Activated T-helper 1 cell treated with anti-CD3 and anti-CD28 coated beads, Interleukin-12 subunit alpha, Interleukin-12 subunit beta, Interleukin-2, Interleukin-4 antibody, amounts not matched to agents 30 ng/mL and 10 ng/mL and 1 ng/mL, durations not matched to agents 14 hours and 24 hours and 36 hours (primary cell): ENCODE measurements around the gene HEMGN. TPM values are rescaled to one million over a fixed set of nuclear protein-coding genes. Genes with fewer than 3 reads are reported as not detected.

Experiments
- DNase-seq: peaks from one replicate; pipeline ENCODE4 v3.0.0; 2021; ENCODE audit warnings: low spot score
- H3K27ac Mint-ChIP-seq: one replicate; pipeline ENCODE4 v1.8.0; 2021; ENCODE audit warnings: mild to moderate bottlenecking, mixed read lengths
- H3K27me3 Mint-ChIP-seq: one replicate; pipeline ENCODE4 v1.8.0; 2022; ENCODE audit warnings: mild to moderate bottlenecking, moderate library complexity, mixed read lengths; ENCODE audit not compliant: insufficient read depth
- H3K36me3 Mint-ChIP-seq: one replicate; pipeline ENCODE4 v1.8.0; 2021; ENCODE audit warnings: low read depth, mixed read lengths
- H3K4me1 Mint-ChIP-seq: one replicate; pipeline ENCODE4 v1.8.0; 2021; ENCODE audit warnings: low read depth, mixed read lengths
- H3K4me3 Mint-ChIP-seq: one replicate; pipeline ENCODE4 v1.8.0; 2021; ENCODE audit warnings: mild to moderate bottlenecking, moderate library complexity, mixed read lengths
- H3K9me3 Mint-ChIP-seq: one replicate; pipeline ENCODE4 v1.8.0; 2021; ENCODE audit warnings: mixed read lengths
- intact Hi-C: fragments of 100-400 bp; cut with micrococcal nuclease; formaldehyde crosslinking; loops from one replicate; pipeline ENCODE4 v1.15.1; 2024
- total RNA-seq: library from RNA; stranded (reverse); gene quantifications from 2 replicates; pipeline ENCODE4 v1.2.3, GENCODE V29; 2022

HEMGN gene
- total RNA-seq, 1 donor from 2014 or later = 0.31 TPM

DNA sequence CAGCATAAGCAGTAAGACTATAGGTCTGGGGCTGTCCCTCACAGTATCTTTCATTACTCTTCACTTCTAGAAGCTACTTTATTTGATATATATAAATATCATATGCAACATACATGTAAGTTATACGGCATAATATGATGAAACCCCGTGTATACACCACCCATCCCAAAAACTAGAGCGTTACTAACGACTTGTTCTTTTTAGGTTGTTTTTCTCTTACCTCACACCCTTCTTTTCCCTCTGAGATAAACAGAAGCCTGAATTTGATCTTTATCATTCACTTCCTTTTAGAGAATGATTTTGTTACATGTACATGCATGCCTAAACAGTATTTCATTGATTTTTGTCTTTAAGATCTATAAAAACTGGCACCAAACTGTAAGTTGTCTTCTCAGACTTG, 19.4 kb downstream of the HEMGN start:
- Mint-ChIP-seq H3K9me3 (no peaks in the 10 kb centered on the region), H3K27me3 (no peaks in the 10 kb centered on the region), H3K27ac (peak overlapping the region; percentile 90), H3K36me3 (peaks cover 23% of the 10 kb centered on the region), H3K4me3 (peak overlapping the region; percentile 80), H3K4me1 (peaks cover 54% of the 10 kb centered on the region)
- DNase-seq = no peak
- intact Hi-C loops = loop anchor here (1.0 kb wide), 1 partner anchor 11 kb away; no protein-coding TSS in a partner anchor

DNA sequence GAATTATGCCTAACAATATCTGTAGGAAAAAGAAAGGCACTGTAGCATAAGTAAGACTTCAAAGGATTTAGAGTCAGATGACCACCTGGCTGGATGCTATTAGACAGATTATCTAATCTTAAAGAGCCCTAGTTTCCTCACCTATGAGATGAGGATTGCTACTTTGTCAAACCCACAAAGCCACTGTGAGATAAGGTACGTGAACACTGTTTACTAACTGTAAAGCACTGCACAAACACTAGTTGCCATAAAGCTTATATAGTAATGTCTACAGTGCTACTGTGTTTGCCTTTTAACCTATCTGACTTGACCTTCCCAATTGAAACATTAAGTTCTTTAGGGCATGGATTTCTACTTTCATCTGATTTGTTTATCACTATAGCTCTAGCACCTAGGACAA, 26.0 kb downstream of the HEMGN start:
- H3K36me3 Mint-ChIP-seq = peaks cover 51% of the 10 kb centered on the region
- no peaks in the 10 kb centered on the region for H3K9me3 Mint-ChIP-seq
- H3K4me1 Mint-ChIP-seq = peaks cover 33% of the 10 kb centered on the region
- no peak overlapping the region for H3K27ac Mint-ChIP-seq
- no peak for DNase-seq
- no peaks in the 10 kb centered on the region for H3K27me3 Mint-ChIP-seq
- no peak overlapping the region for H3K4me3 Mint-ChIP-seq
- intact Hi-C loops = no loop called here

DNA sequence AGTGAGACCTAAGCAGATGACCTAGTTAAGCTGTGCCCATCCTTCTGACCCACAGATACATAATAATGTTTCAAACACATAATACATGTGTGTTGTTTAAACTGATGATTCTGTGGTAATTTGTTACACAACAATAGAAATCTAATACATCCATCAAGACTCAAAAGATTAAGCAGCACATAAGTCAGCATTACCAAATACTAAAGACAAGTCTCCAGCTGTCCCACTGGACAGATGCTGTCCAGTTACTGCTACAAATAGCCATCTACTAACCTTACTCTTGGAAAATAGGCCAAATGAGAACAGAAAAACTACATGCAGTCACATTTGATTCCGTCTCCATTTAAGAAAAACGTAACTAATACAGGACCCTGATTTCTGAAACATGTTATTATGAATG, 26.4 kb downstream of the HEMGN start:
- DNase-seq = no peak
- Mint-ChIP-seq H3K4me3 (no peak overlapping the region), H3K36me3 (peaks cover 50% of the 10 kb centered on the region), H3K4me1 (peaks cover 33% of the 10 kb centered on the region), H3K27me3 (no peaks in the 10 kb centered on the region), H3K27ac (no peak overlapping the region), H3K9me3 (no peaks in the 10 kb centered on the region)
- intact Hi-C loops = no loop called here

DNA sequence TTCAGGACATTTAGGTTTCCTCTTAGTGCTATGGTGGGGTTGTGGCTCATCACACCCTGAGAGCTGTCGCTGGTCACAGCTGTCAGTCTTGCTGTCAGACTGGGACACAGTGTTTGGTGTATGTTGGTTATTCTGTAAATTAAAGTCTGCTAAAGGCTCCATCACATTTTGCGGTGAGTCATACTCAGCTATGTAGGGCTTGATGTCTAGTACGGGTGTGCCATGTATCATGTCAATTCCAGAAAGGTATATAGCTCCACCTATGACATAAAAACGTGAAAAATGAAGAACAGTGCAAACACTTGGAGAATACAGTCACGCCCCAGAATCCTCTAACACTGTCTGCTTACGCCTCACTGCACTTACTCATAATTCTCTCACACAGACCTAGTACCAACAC, 27.6 kb downstream of the HEMGN start:
- H3K27ac Mint-ChIP-seq = peak overlapping the region; percentile 53
- no peak overlapping the region for H3K4me3 Mint-ChIP-seq
- intact Hi-C loops = no loop called here
- no peak for DNase-seq
- H3K27me3 Mint-ChIP-seq = no peaks in the 10 kb centered on the region
- peaks cover 43% of the 10 kb centered on the region for H3K4me1 Mint-ChIP-seq
- no peaks in the 10 kb centered on the region for H3K9me3 Mint-ChIP-seq
- H3K36me3 Mint-ChIP-seq = peaks cover 48% of the 10 kb centered on the region

- intact Hi-C loops = loop anchor here (5.0 kb wide), 2 partner anchors 276 to 354 kb away; partner anchors contain the start of genes NCBP1 and TSTD2
- H3K27me3 Mint-ChIP-seq = no peaks in the 10 kb centered on the region
- H3K4me3 Mint-ChIP-seq = no peak overlapping the region
- H3K4me1 Mint-ChIP-seq = peaks cover 60% of the 10 kb centered on the region
- no peaks in the 10 kb centered on the region for H3K9me3 Mint-ChIP-seq
- H3K36me3 Mint-ChIP-seq = peaks cover 38% of the 10 kb centered on the region
- H3K27ac Mint-ChIP-seq = no peak overlapping the region
- no peak for DNase-seq
These were observed 29.3 kb downstream of the HEMGN start for GRCh38 chr9:97908705-97909104.

DNA sequence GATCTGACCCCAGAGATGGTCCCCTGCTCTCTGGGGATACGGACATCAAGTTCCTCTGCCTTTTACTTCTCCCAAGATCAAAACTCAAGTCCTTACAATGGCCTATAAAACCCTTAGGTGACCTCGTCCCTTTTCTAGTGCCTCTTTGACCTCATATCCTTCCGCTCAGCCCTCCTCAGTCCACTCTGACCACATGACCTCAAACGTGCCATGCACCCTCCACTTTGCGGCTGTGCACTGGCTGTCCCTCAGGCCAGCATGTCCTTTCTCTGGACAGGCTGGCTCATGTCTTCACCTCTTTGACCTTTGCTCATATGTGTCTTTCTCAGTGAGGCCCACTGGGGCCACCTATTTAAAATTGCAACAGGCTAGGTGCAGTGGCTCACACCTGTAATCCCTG, 30.3 kb downstream of the HEMGN start:
- Mint-ChIP-seq H3K4me3 (peak overlapping the region; percentile 46), H3K27ac (peak overlapping the region; percentile 98)
- intact Hi-C loops = loop anchor here (1.0 to 5.0 kb wide), 3 partner anchors 11 to 355 kb away; partner anchors contain the start of genes NCBP1 and TSTD2

GRCh38 chr9:97907046-97907445, 30.9 kb downstream of the HEMGN start:
- Mint-ChIP-seq H3K4me1 (peaks cover 74% of the 10 kb centered on the region), H3K27me3 (no peaks in the 10 kb centered on the region), H3K36me3 (peaks cover 34% of the 10 kb centered on the region), H3K4me3 (peak overlapping the region; percentile 72), H3K9me3 (no peaks in the 10 kb centered on the region), H3K27ac (peak overlapping the region; percentile 98)
- intact Hi-C loops = loop anchor here (1.0 to 5.0 kb wide), 3 partner anchors 11 to 355 kb away; partner anchors contain the start of genes NCBP1 and TSTD2
- no peak for DNase-seq

More for the DNA sequence above, 30.3 kb downstream of the HEMGN start:
- Mint-ChIP-seq H3K27me3 (no peaks in the 10 kb centered on the region), H3K4me1 (peaks cover 71% of the 10 kb centered on the region), H3K9me3 (no peaks in the 10 kb centered on the region), H3K36me3 (peaks cover 34% of the 10 kb centered on the region)
- no peak for DNase-seq

DNA sequence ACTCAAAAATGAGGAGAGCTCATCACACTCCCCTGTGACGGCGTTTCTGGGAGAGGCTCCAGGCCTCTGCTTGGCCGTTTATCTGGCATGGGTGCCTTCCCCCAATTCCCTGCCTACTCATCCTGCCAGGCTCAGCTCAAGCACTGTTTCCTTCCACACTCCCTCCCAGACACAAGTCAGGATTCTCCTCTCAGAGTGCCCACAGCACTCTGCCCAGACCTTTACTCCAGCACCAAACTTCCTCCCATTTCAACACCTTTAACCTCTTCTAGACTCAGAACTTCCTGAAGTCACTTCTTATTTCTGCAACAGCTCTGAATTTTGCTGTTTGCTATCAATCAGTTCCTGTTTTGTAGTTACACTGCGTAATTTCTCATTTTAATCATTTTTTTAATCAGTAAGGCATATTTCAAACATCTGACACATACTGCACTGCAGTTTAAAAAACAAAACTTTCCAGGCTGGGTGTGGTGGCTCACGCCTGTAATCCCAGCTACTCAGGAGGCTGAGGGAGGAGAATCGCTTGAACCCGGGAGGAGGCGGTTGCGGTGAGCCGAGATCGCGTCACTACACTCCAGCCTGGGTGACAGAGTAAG, 31.6 kb downstream of the HEMGN start:
- intact Hi-C loops = loop anchor here (5.0 kb wide), 2 partner anchors 274 to 356 kb away; partner anchors contain the start of genes NCBP1 and TSTD2
- H3K4me3 Mint-ChIP-seq = peak overlapping the region; percentile 72
- peak overlapping the region; percentile 98 for H3K27ac Mint-ChIP-seq
- H3K36me3 Mint-ChIP-seq = peaks cover 31% of the 10 kb centered on the region
- no peaks in the 10 kb centered on the region for H3K27me3 Mint-ChIP-seq
- peaks cover 81% of the 10 kb centered on the region for H3K4me1 Mint-ChIP-seq
- no peak for DNase-seq
- H3K9me3 Mint-ChIP-seq = no peaks in the 10 kb centered on the region

- H3K27me3 Mint-ChIP-seq = no peaks in the 10 kb centered on the region
- DNase-seq = peak; percentile 53
- peak overlapping the region; percentile 90 for H3K27ac Mint-ChIP-seq
- peaks cover 25% of the 10 kb centered on the region for H3K36me3 Mint-ChIP-seq
- intact Hi-C loops = loop anchor here (1.0 to 5.0 kb wide), 4 partner anchors 17 to 357 kb away; partner anchors contain the start of genes NCBP1, TRMO, TSTD2 and XPA
- H3K4me3 Mint-ChIP-seq = peak overlapping the region; percentile 80
- no peaks in the 10 kb centered on the region for H3K9me3 Mint-ChIP-seq
- H3K4me1 Mint-ChIP-seq = peaks cover 80% of the 10 kb centered on the region
These were observed 32.7 kb downstream of the HEMGN start for GRCh38 chr9:97905228-97905627.

DNA sequence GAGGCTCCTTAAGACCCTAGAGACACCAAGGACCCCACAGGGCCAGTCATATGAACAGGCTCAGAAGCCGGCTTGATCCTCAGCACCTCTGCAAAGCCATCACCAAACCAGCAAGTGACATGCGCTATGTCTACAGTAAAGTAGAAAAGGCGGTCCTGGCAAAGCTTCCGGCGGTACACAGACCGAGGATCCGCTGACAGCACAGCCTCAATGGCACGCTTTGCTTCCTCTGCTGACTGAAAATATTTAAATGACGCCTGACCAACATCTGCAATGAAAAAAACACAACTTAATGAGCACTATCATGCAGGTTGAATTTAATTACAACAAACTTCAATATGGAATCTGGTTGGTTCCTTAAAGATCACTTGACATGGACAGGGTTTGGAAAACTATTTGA, 33.2 kb downstream of the HEMGN start:
- Mint-ChIP-seq H3K9me3 (no peaks in the 10 kb centered on the region), H3K27ac (peak overlapping the region; percentile 90), H3K36me3 (peaks cover 22% of the 10 kb centered on the region), H3K27me3 (no peaks in the 10 kb centered on the region), H3K4me3 (peak overlapping the region; percentile 80), H3K4me1 (peaks cover 76% of the 10 kb centered on the region)
- intact Hi-C loops = loop anchor here (1.0 to 5.0 kb wide), 6 partner anchors 18 to 358 kb away; partner anchors contain the start of genes FOXE1, NCBP1, TRMO and TSTD2
- DNase-seq = peak; percentile 54

GRCh38 chr9:97903177-97903576, 34.8 kb downstream of the HEMGN start:
- Mint-ChIP-seq H3K36me3 (peaks cover 16% of the 10 kb centered on the region), H3K4me3 (no peak overlapping the region), H3K27ac (no peak overlapping the region), H3K4me1 (peaks cover 64% of the 10 kb centered on the region), H3K9me3 (no peaks in the 10 kb centered on the region), H3K27me3 (no peaks in the 10 kb centered on the region)
- intact Hi-C loops = loop anchor here (5.0 kb wide), 1 partner anchor 51 kb away; the partner anchor contains the start of gene FOXE1
- no peak for DNase-seq

- Mint-ChIP-seq H3K4me1 (peaks cover 48% of the 10 kb centered on the region), H3K4me3 (no peak overlapping the region), H3K27me3 (no peaks in the 10 kb centered on the region), H3K27ac (no peak overlapping the region), H3K9me3 (no peaks in the 10 kb centered on the region), H3K36me3 (peaks cover 12% of the 10 kb centered on the region)
- no peak for DNase-seq
- intact Hi-C loops = loop anchor here (1.0 to 5.0 kb wide), 2 partner anchors 11 to 49 kb away; partner anchors contain the start of gene FOXE1
These were observed 37.0 kb downstream of the HEMGN start for GRCh38 chr9:97900738-97901565.
